ENCODE data around the gene POLR2A.

POLR2A gene

DNA sequence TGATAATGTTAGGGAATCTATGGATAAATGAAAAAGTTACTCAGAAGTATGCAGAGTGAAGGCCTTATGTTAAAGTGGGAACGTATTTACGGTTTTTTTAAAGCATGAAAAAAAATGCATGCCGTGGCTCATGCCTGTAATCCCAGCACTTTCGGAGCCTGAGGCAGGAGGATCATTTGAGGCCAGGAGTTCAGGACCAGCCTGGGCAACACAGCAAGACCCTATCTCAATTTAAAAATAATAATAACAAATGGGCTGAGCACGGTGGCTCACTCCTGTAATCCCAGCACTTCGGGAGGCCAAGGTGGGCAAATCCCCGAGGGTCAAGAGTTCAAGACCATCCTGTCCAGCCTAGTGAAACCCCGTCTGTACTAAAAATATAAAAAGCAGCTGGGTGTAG, 6.0 kb downstream of the POLR2A start:
- no CpG with 5 or more reads among the region's 8 CpGs for WGBS (ENCODE audit: extremely low coverage, insufficient coverage, insufficient read length)
- Histone ChIP-seq H3K9me3 (ENCODE audit: insufficient read depth, low read depth, low read length) (no peaks in the 10 kb centered on the region), H3K27ac (ENCODE audit: low read depth, low read length) (no peak overlapping the region), H2AFZ (ENCODE audit: insufficient read depth, low read length, poor library complexity) (no peak overlapping the region), H2BK12ac (ENCODE audit: low read length) (no peak overlapping the region), H4K12ac (ENCODE audit: low read depth, low read length) (no peak overlapping the region), H3K9ac (ENCODE audit: low read length) (no peak overlapping the region), H3K4ac (ENCODE audit: low read depth, low read length) (peak overlapping the region; percentile 93), H2BK5ac (ENCODE audit: low read depth, low read length, poor library complexity) (no peak overlapping the region), H3K4me1 (ENCODE audit: control insufficient read depth in 1 of 2, insufficient read depth in 2 of 2, low read length in 2 of 2) (peaks cover 6 to 7% of the 10 kb centered on the region in 2 experiments), H4K91ac (ENCODE audit: low read depth, low read length) (no peak overlapping the region), H3K36me3 (ENCODE audit: control insufficient read depth in 1 of 2, insufficient read depth in 2 of 2, low read length in 2 of 2) (peaks cover 6 to 7% of the 10 kb centered on the region in 2 experiments), H3K23ac (ENCODE audit: low read length) (no peak overlapping the region), H3K79me2 (ENCODE audit: control insufficient read depth, insufficient read depth, low read length, poor library complexity) (peaks cover 24% of the 10 kb centered on the region), H4K8ac (ENCODE audit: low read depth, low read length) (no peak overlapping the region), H2AK5ac (ENCODE audit: low read length) (no peak overlapping the region), H3K14ac (ENCODE audit: low read length) (no peak overlapping the region), H3K79me1 (ENCODE audit: low read length) (no peaks in the 10 kb centered on the region), H3K4me3 (ENCODE audit: low read depth, low read length) (no peak overlapping the region), H3K18ac (ENCODE audit: low read length) (no peak overlapping the region), H3K4me2 (ENCODE audit: low read length) (no peak overlapping the region), H3K27me3 (ENCODE audit: insufficient read depth, low read length) (no peaks in the 10 kb centered on the region), H2BK120ac (ENCODE audit: insufficient read depth, low read length, poor library complexity) (no peak overlapping the region)
- DNase-seq = no peak

DNA sequence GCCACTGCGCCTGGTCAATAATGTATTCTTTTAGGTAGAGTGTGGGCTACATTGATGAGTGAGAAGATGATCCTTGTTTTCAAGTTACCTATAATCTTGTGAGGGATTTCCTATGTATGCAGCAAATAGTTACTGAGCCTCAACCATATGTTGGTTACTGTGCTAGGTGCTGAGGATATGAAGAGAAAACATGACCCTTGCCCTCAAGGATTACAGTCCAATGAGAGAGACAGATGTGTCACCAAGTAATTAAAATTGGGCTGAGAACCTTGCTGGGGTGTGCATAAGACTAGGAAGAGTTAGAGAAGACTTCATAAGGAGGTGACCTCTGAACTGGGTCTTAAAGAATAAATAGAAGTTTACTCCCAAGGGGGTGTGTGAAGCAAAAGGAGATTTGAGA, 7.4 kb downstream of the POLR2A start:
- H3K4me2 ChIP-seq (ENCODE audit: low read length) = no peak overlapping the region
- no peak overlapping the region for H3K9ac ChIP-seq (ENCODE audit: low read length)
- no peak overlapping the region for H3K4me3 ChIP-seq (ENCODE audit: low read depth, low read length)
- WGBS (ENCODE audit: extremely low coverage, insufficient coverage, insufficient read length) = no CpG with 5 or more reads among the region's 1 CpG
- no peak overlapping the region for H3K14ac ChIP-seq (ENCODE audit: low read length)
- no peak overlapping the region for H3K18ac ChIP-seq (ENCODE audit: low read length)
- H4K91ac ChIP-seq (ENCODE audit: low read depth, low read length) = no peak overlapping the region
- no peak overlapping the region for H2BK5ac ChIP-seq (ENCODE audit: low read depth, low read length, poor library complexity)
- no peaks in the 10 kb centered on the region for H3K27me3 ChIP-seq (ENCODE audit: insufficient read depth, low read length)
- no peaks in the 10 kb centered on the region for H3K79me1 ChIP-seq (ENCODE audit: low read length)
- no peaks in the 10 kb centered on the region for H3K9me3 ChIP-seq (ENCODE audit: insufficient read depth, low read depth, low read length)
- peak overlapping the region; percentile 24 for H3K4ac ChIP-seq (ENCODE audit: low read depth, low read length)
- H3K79me2 ChIP-seq (ENCODE audit: control insufficient read depth, insufficient read depth, low read length, poor library complexity) = peaks cover 18% of the 10 kb centered on the region
- H2AFZ ChIP-seq (ENCODE audit: insufficient read depth, low read length, poor library complexity) = no peak overlapping the region
- H2AK5ac ChIP-seq (ENCODE audit: low read length) = no peak overlapping the region
- H2BK120ac ChIP-seq (ENCODE audit: insufficient read depth, low read length, poor library complexity) = no peak overlapping the region
- DNase-seq = no peak
- H3K23ac ChIP-seq (ENCODE audit: low read length) = no peak overlapping the region
- H3K36me3 ChIP-seq (ENCODE audit: control insufficient read depth in 1 of 2, insufficient read depth in 2 of 2, low read length in 2 of 2) = peaks cover 15 to 17% of the 10 kb centered on the region in 2 experiments
- no peak overlapping the region for H4K8ac ChIP-seq (ENCODE audit: low read depth, low read length)
- no peak overlapping the region for H4K12ac ChIP-seq (ENCODE audit: low read depth, low read length)
- H3K4me1 ChIP-seq (ENCODE audit: control insufficient read depth in 1 of 2, insufficient read depth in 2 of 2, low read length in 2 of 2) = peaks cover 0 to 3% of the 10 kb centered on the region in 2 experiments
- no peak overlapping the region for H2BK12ac ChIP-seq (ENCODE audit: low read length)
- H3K27ac ChIP-seq (ENCODE audit: low read depth, low read length) = no peak overlapping the region

DNA sequence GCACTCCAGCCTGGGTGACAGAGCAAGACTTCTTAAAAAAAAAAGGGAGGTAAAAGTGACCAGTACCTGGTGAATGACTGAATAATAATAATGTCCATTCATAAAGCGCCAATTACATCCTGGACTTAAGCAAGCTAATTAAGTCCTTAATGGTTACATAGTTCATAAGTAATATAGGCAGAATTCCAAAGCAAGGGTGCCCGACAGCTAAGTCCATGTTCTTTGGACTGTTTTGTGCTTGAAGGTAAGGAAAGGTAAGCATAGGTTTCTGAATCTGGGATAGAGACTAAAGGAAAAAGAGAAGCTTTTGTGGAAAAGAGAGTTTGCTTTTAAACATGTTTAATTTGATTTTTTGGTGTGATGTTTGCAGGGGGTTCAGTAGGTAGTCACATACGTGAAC, 9.8 kb downstream of the POLR2A start:
- Histone ChIP-seq H3K9ac (ENCODE audit: low read length) (no peak overlapping the region), H3K27ac (ENCODE audit: low read depth, low read length) (no peak overlapping the region), H3K4ac (ENCODE audit: low read depth, low read length) (peak overlapping the region; percentile 22), H2AFZ (ENCODE audit: insufficient read depth, low read length, poor library complexity) (no peak overlapping the region), H4K8ac (ENCODE audit: low read depth, low read length) (no peak overlapping the region), H3K79me2 (ENCODE audit: control insufficient read depth, insufficient read depth, low read length, poor library complexity) (peaks cover 18% of the 10 kb centered on the region), H2BK5ac (ENCODE audit: low read depth, low read length, poor library complexity) (no peak overlapping the region), H2BK120ac (ENCODE audit: insufficient read depth, low read length, poor library complexity) (no peak overlapping the region), H3K79me1 (ENCODE audit: low read length) (no peaks in the 10 kb centered on the region), H2AK5ac (ENCODE audit: low read length) (no peak overlapping the region), H4K91ac (ENCODE audit: low read depth, low read length) (no peak overlapping the region), H3K4me1 (ENCODE audit: control insufficient read depth in 1 of 2, insufficient read depth in 2 of 2, low read length in 2 of 2) (no peaks in the 10 kb centered on the region), H3K9me3 (ENCODE audit: insufficient read depth, low read depth, low read length) (peaks cover 2% of the 10 kb centered on the region), H3K18ac (ENCODE audit: low read length) (no peak overlapping the region), H4K12ac (ENCODE audit: low read depth, low read length) (no peak overlapping the region), H3K14ac (ENCODE audit: low read length) (no peak overlapping the region), H3K23ac (ENCODE audit: low read length) (no peak overlapping the region), H2BK12ac (ENCODE audit: low read length) (no peak overlapping the region), H3K27me3 (ENCODE audit: insufficient read depth, low read length) (no peaks in the 10 kb centered on the region), H3K4me2 (ENCODE audit: low read length) (no peak overlapping the region), H3K4me3 (ENCODE audit: low read depth, low read length) (no peak overlapping the region), H3K36me3 (ENCODE audit: control insufficient read depth in 1 of 2, insufficient read depth in 2 of 2, low read length in 2 of 2) (peaks cover 37 to 41% of the 10 kb centered on the region in 2 experiments)
- no CpG with 5 or more reads among the region's 3 CpGs for WGBS (ENCODE audit: extremely low coverage, insufficient coverage, insufficient read length)
- no peak for DNase-seq

DNA sequence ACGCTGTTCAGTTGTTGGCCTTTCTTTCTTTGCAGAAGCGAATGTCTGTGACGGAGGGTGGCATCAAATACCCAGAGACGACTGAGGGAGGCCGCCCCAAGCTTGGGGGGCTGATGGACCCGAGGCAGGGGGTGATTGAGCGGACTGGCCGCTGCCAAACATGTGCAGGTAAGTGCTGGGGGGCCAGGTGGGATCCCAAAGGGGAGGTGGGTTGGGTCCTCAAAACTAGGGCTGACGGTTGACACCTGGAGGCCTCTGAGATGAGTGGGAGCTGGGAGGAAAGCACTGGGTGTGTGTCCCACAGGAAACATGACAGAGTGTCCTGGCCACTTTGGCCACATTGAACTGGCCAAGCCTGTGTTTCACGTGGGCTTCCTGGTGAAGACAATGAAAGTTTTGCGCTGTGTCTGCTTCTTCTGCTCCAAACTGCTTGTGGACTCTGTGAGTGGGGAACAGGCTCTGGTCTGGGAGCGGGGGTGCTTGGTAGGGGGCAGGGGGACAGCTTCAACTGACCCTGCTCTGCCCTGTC, 11.8 kb downstream of the POLR2A start:
- H4K8ac ChIP-seq (ENCODE audit: low read depth, low read length) = no peak overlapping the region
- no peak overlapping the region for H3K4ac ChIP-seq (ENCODE audit: low read depth, low read length)
- no peak overlapping the region for H2AFZ ChIP-seq (ENCODE audit: insufficient read depth, low read length, poor library complexity)
- H3K36me3 ChIP-seq (ENCODE audit: control insufficient read depth in 1 of 2, insufficient read depth in 2 of 2, low read length in 2 of 2) = peaks cover 47 to 53% of the 10 kb centered on the region in 2 experiments
- H3K27ac ChIP-seq (ENCODE audit: low read depth, low read length) = no peak overlapping the region
- DNase-seq = no peak
- H3K9me3 ChIP-seq (ENCODE audit: insufficient read depth, low read depth, low read length) = peaks cover 2% of the 10 kb centered on the region
- H2BK12ac ChIP-seq (ENCODE audit: low read length) = no peak overlapping the region
- H2AK5ac ChIP-seq (ENCODE audit: low read length) = no peak overlapping the region
- peak overlapping the region; percentile 43 for H3K18ac ChIP-seq (ENCODE audit: low read length)
- H3K4me2 ChIP-seq (ENCODE audit: low read length) = no peak overlapping the region
- no peak overlapping the region for H3K23ac ChIP-seq (ENCODE audit: low read length)
- H3K27me3 ChIP-seq (ENCODE audit: insufficient read depth, low read length) = no peaks in the 10 kb centered on the region
- no peak overlapping the region for H2BK5ac ChIP-seq (ENCODE audit: low read depth, low read length, poor library complexity)
- peaks cover 13% of the 10 kb centered on the region for H3K79me2 ChIP-seq (ENCODE audit: control insufficient read depth, insufficient read depth, low read length, poor library complexity)
- no peak overlapping the region for H4K12ac ChIP-seq (ENCODE audit: low read depth, low read length)
- H3K4me3 ChIP-seq (ENCODE audit: low read depth, low read length) = no peak overlapping the region
- no peak overlapping the region for H2BK120ac ChIP-seq (ENCODE audit: insufficient read depth, low read length, poor library complexity)
- H3K4me1 ChIP-seq (ENCODE audit: control insufficient read depth in 1 of 2, insufficient read depth in 2 of 2, low read length in 2 of 2) = no peaks in the 10 kb centered on the region
- no peak overlapping the region for H4K91ac ChIP-seq (ENCODE audit: low read depth, low read length)
- no CpG with 5 or more reads among the region's 12 CpGs for WGBS (ENCODE audit: extremely low coverage, insufficient coverage, insufficient read length)
- no peak overlapping the region for H3K14ac ChIP-seq (ENCODE audit: low read length)
- H3K9ac ChIP-seq (ENCODE audit: low read length) = no peak overlapping the region
- H3K79me1 ChIP-seq (ENCODE audit: low read length) = no peaks in the 10 kb centered on the region
